ENCODE data around the gene HOXA7. TPM values are rescaled to one million over a fixed set of nuclear protein-coding genes. Genes with fewer than 3 reads are reported as not detected.

HOXA7 gene
- total RNA-seq, 4 donors from 2014 or later, result 2.8 to 4.3 (median 3.6) TPM

DNA sequence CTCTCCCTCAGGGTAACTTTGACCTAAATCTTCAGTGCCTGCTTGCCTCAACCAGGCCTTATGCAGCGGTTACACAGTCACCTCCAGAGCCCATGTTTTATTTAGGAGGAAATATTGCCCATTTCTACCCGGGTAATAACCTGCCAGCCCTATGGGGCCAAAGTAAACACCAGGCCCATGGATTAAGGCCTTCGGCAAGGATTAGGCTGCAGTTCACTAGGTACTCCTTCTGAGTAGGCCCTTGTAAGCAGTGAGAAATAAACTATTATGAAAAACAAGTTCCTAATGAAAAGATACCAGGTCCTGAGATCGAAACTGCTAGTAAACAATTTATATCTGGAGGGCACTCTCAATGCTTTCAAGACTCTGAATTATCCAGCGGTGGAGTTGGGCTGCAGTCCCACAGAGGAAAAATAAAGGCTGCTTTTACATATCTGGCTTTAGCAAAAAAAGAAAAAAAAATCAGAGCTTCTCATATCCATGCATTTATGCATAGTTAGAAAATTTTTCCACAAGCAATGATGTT lies 21.4 kb upstream of the HOXA7 start:
- TF ChIP-seq, protein P1, sequence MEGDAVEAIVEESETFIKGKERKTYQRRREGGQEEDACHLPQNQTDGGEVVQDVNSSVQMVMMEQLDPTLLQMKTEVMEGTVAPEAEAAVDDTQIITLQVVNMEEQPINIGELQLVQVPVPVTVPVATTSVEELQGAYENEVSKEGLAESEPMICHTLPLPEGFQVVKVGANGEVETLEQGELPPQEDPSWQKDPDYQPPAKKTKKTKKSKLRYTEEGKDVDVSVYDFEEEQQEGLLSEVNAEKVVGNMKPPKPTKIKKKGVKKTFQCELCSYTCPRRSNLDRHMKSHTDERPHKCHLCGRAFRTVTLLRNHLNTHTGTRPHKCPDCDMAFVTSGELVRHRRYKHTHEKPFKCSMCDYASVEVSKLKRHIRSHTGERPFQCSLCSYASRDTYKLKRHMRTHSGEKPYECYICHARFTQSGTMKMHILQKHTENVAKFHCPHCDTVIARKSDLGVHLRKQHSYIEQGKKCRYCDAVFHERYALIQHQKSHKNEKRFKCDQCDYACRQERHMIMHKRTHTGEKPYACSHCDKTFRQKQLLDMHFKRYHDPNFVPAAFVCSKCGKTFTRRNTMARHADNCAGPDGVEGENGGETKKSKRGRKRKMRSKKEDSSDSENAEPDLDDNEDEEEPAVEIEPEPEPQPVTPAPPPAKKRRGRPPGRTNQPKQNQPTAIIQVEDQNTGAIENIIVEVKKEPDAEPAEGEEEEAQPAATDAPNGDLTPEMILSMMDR (IDR thresholded peaks at IDR 0.05; ENCODE audit: low read depth), result no peak

DNA sequence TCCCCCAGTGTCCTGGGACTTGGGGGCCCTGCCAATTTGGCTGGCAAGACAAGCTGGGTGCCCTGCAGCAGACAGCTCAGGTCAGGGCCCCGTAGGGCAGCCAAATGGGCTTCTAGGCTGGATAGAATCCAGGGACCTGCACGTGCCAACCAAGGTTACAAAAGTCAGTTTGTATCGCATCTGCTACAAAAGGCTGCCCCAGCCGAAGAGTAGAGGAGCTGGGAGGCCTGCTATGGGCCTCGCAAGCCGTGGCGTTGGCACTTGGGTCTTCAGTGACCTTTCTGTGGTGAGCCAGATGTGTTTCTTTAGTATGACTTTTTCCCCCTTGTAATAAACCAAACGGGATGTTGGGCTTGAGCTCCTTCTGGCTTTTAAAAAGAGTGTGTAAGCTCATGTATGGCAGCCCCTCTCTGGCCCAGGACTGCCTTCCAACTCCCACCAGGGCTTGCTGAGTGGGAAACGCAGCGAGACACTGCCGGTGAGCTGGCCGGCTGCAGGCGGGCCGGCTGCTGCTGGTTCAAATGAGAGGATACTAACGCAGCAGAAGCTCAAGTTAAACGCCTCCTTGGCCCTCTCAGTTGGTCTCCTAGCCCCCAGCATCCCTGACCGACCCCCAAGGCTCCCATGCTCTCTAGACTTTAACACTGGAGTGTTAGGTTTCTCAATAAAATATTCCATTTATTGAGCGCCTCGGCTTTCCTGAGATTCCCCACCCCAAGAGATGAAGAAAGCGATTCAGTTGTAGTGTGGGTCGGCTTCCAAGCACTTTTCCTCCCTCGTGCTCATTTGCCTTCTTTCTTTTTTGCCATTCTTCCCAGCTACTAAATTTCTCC lies 20.7 kb upstream of the HOXA7 start:
- TF ChIP-seq, protein P1 (IDR thresholded peaks at IDR 0.05; ENCODE audit: low read depth), result no peak

DNA sequence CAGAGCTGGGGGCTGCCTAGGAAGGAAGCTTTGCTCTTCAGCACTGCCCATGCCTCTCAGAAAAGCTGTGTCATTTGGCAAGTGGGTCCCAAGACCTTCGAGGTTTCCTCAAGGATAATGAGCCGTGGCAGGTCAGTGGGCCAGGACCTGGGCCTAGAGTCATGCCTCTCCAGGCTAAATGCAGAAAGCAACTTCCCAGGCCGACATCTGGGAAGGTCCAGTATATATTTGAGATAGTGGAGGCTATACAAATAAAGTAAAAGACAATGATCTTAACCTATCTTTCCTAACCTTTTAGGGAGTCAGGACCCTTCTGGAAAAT lies 20.0 kb upstream of the HOXA7 start:
- TF ChIP-seq, protein P1 (IDR thresholded peaks at IDR 0.05; ENCODE audit: low read depth), result no peak

DNA sequence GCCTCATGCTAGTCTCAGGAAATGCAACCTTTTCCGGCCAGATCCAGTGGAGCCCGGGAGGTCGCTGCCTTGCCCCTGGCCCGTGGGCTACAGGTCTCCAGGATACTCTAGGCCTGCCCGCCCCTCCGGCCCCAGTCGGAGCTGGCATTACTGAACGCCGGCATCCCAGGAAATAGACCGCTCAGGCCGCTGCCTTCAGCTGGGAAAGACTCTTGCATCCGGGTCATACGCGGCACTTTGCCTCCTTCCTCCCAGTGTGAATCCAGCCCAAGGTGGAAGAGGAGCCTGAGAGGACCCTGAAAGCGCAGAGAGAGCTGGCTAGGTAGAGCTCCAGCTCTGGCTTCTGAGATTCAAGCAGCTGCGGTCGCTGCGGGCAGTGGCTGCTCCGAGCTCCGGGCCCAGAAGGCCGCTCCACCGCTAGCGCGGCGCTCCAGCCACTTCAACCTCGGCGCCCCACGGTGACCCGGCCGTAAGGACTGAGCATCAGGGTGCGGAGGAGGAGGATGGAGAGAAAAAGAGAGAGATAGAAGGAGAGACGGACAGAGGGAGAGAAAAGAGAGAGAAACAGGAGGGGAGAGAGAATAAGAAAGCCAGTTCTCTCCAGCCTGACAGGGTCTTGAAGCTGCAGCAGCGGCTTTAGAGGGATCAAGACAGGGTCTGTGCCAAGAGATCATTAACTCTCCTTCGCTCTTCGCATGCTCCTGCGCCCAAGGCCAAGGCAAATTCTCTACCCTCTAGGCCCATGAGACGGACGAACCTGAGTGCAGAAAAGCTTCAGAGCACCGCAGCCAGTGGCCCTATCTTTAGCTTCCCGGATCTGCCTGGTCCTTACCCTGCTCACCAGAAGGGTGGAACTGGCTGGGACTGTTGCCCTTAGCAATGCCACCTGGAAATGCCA lies 19.4 kb upstream of the HOXA7 start:
- TF ChIP-seq, protein P1 (IDR thresholded peaks at IDR 0.05; ENCODE audit: low read depth), result no peak

DNA sequence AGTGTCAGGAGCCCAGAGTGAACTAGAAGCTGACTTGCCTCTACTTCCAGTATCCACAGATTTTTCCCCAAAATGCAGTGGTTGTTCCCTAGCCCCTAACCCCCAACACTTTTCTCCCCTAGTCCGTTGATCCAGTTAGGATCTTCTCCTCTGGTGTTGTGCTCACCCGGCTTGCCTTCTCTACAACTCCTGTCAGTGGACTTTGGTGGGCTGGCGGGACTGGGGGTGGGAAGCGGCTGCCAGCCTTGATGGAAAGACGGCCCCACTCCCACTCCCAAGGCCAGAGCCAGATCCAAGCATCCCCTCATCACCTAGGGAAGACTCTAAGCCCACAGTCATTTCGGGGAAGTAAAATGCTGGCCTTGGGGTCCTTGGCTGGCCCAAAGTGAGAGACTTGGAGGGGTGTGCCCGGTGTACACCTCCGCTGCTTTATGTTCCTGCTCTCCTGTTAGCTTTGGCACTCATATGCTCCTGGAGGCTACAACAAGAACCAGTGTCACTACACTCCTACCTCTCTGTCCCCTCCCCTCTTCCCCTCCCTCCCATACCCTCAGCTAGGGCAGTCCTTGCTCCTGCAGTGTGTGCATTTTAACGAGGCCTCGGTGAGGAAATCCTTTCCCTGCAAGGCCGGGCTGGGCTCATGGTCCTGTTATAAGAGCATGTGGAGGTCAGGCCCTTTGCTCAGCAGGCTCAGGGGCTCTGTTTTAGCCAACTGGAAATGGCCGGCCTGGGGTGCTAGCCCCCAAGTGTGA lies 18.6 kb upstream of the HOXA7 start:
- TF ChIP-seq, protein P1 (IDR thresholded peaks at IDR 0.05; ENCODE audit: low read depth), result no peak

DNA sequence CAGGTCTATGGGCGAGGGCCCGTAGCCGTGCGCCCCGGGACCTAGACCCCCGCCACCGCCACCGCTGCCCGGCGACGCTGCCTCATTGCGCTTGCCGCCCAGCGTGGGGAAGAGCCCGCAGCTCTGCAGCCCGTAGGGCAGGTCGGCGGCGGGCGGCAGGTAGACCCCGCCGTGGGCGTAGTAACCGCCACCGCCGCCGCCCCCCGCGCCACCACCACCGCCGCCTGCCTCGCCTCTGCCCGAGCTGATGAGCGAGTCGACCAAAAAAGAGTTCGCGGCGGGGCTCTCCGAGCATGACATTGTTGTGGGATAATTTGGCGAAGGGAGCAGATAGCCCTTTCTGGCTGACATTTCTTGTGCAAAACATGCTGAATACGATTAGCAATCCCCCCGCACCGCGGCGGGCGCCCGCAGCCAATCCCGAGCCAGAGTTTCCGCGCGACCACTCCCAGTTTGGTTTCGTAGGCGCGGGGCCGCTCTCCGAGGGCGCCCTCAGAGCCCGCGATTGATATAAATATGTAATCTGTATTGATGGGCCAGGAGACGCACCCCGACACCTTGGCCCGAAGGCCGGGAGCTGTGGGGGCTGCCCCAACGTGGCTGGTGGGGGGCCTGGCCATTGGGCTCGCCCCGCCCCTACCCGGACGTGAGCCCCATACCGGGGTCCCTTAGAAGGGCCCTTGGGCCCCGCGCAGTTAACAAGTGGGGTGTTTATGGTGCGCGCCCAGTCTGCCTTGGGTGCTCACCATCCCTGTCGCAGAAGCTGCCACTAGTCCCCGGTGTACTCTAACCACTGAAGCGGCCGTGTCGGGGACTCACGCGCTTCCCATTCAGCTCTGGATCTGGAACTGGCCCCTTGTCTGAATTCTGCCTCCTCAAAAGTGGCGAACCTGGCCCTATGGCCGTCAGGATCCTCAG lies 17.7 kb upstream of the HOXA7 start, which contains the start of gene HOXA10:
HOXA10 (minus strand) TSS at position 365 of the 918 bp plus-strand sequence; CDS start at position 351, 14 bp downstream.
- TF ChIP-seq, protein P1 (IDR thresholded peaks at IDR 0.05; ENCODE audit: low read depth), result no peak

Data from subcutaneous adipose tissue (tissue), 4 donors.